GM10248 (cell line): ENCODE measurements around the gene PIP4K2A.

Source experiments
- CTCF ChIA-PET: fragments of 300-600 bp; sonication (Branson Sonifier 250); formaldehyde crosslinking; extraction: SDS; loops from one replicate; lab custom pipeline; 2021; ENCODE audit warnings: antibody characterized with exemption; lab: Yijun Ruan, JAX
- POLR2A ChIA-PET: fragments of 350-650 bp; sonication (Branson Sonifier 250); formaldehyde crosslinking; extraction: SDS; loops from one replicate; lab custom pipeline; 2020; ENCODE audit warnings: antibody characterized with exemption; lab: Yijun Ruan, JAX
- DNase-seq: peaks from one replicate; pipeline ENCODE4 v3.0.0; 2012; ENCODE audit errors: extremely low spot score
- CTCF ChIP-seq: IDR thresholded peaks from 2 replicates; pipeline ENCODE4 v1.5.1; 2012; ENCODE audit warnings: mild to moderate bottlenecking, low read depth; ENCODE audit errors: extremely low read depth, missing control alignments, control extremely low read depth

PIP4K2A gene

GRCh38 chr10:22489467-22489866 lies 224.9 kb downstream of the PIP4K2A start:
- POLR2A ChIA-PET, result no interaction called here
- DNase-seq, result no peak
- no peak for TF ChIP-seq CTCF
- CTCF ChIA-PET, result no interaction called here

GRCh38 chr10:22486431-22486830 lies 227.9 kb downstream of the PIP4K2A start:
- ChIA-PET CTCF (interaction anchor here (1.0 to 1.6 kb wide), 5 partner anchors 8 to 493 kb away, joined by 3 to 6 read pairs (median 4); no protein-coding TSS in a partner anchor), POLR2A (no interaction called here)
- DNase-seq, result no peak
- TF ChIP-seq CTCF, result no peak
